Measurements from ENCODE around the gene ADGRG7.

GRCh38 chr3:100662113-100662823, 52.9 kb downstream of the ADGRG7 start:
- no peak for TF ChIP-seq CTCF (conservative IDR thresholded peaks at IDR 0.05; ENCODE audit: low read depth, low read length)
- TF ChIP-seq EZH2 (IDR thresholded peaks at IDR 0.05; ENCODE audit: low read length, unreplicated experiment) = no peak

Measured in PC-3 (cell line).